SJCRH30 (cell line): ENCODE results near the gene NPAS3. TPM values are rescaled to one million over a fixed set of nuclear protein-coding genes. Genes with fewer than 3 reads are reported as not detected.

Source experiments
- DNase-seq, 2 experiments: peaks; one replicate each; pipeline ENCODE4 v3.0.0-alpha.2; 2015 to 2020
- H3K27ac ChIP-seq: fragments of 250-450 bp; sonication (Bioruptor Pico); 2 replicates; pipeline ENCODE4 v1.5.1; 2020; ENCODE audit warnings: mild to moderate bottlenecking, moderate library complexity
- H3K27me3 ChIP-seq: fragments of 250-450 bp; sonication (Bioruptor Pico); 2 replicates; pipeline ENCODE4 v1.5.1; 2020; ENCODE audit warnings: mild to moderate bottlenecking, moderate library complexity
- H3K36me3 ChIP-seq: fragments of 250-450 bp; sonication (Bioruptor Pico); 2 replicates; pipeline ENCODE4 v1.5.1; 2020; ENCODE audit warnings: mild to moderate bottlenecking, moderate library complexity
- H3K4me1 ChIP-seq: fragments of 250-450 bp; sonication (Bioruptor Pico); 2 replicates; pipeline ENCODE4 v1.5.1; 2020; ENCODE audit warnings: mild to moderate bottlenecking, moderate library complexity
- H3K4me3 ChIP-seq: fragments of 250-450 bp; sonication (Bioruptor Pico); 2 replicates; pipeline ENCODE4 v1.5.1; 2020; ENCODE audit warnings: mild to moderate bottlenecking, moderate library complexity
- H3K9me3 ChIP-seq: fragments of 250-450 bp; sonication (Bioruptor Pico); replicated peaks from 2 replicates; pipeline ENCODE4 v1.5.1; 2020; ENCODE audit warnings: mild to moderate bottlenecking, moderate library complexity
- total RNA-seq: library from RNA; depleted of rRNA; stranded (reverse); fragments of >200 nt; shearing (Covaris generic); gene quantifications from 2 replicates; pipeline ENCODE4 v1.2.3, GENCODE V29; 2014

NPAS3 gene
- total RNA-seq, 1 experiment from 2014 or later = 1.8 TPM

DNA sequence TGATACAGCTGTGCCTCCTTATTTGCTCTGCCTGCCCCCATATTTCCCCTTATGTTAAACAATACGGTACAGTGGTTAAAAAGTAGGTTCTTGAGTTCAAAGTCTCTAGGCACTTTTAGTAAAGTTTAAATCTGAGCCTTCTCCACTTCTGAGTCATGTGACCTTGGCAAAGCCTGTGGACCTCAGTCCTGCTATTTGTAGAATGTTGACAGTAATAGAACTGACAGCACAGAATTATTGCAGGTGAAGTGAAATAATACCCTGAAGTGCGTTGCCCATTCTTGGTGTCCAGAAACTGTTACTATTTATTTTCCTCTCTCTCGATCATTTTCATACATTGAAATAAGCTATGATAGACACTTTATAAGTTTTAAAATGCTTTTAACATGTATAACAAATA is 512.5 kb downstream of the NPAS3 start:
- peaks cover 17% of the 10 kb centered on the region for H3K4me1 ChIP-seq
- H3K27ac ChIP-seq = no peak overlapping the region
- H3K4me3 ChIP-seq = no peak overlapping the region
- no peaks in the 10 kb centered on the region for H3K36me3 ChIP-seq
- DNase-seq = no peak
- H3K27me3 ChIP-seq = no peaks in the 10 kb centered on the region
- no peaks in the 10 kb centered on the region for H3K9me3 ChIP-seq

DNA sequence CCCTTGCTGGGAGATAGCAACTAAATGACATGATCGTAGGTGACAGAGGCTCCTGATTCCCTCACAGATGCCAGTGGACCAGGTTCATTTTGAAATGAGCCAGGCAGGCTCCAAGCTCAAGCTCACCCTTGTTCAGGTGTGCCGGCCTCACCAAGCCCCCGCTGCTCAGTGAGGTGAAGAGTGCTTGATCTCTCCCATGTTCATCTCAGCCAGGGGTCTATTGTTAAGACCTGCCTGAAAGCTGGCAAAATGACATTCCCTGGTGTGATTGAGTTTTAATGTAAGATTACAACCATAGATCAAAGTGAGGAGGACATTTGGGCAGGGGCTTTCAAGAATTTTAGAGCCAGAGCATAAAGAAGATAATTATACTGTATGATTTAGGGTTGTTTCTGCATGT is 514.3 kb downstream of the NPAS3 start:
- H3K4me1 ChIP-seq = peaks cover 28% of the 10 kb centered on the region
- H3K27me3 ChIP-seq = no peaks in the 10 kb centered on the region
- H3K4me3 ChIP-seq = no peak overlapping the region
- no peak overlapping the region; the same call in 1 of the 2 replicates for H3K27ac ChIP-seq
- no peak for DNase-seq
- H3K9me3 ChIP-seq = no peaks in the 10 kb centered on the region
- no peaks in the 10 kb centered on the region for H3K36me3 ChIP-seq

DNA sequence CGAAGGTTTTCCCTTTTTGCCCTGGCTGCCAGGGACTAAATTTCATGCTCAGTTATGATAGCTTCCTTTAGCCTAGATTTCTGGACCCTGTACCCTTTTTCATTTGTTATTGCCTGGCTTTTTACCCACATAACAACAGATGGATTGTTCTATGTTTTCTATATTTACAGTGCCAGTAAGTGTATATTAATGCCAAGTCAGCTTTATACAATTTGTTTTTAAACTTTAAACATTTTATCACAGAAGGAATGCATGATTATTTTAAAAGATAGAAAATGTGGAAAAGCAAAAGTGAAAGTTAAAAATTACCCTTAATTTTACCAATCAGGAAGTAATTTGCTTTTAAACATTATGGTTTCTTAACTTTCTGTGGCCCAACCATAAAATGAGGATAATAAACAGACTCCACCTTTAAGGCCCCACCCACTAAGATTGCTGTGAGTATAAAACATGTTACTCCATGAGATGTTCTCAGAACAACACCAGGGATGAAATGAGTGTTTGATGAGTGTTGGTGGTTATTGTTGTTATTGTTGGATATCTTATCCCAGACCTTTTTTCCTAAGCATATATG is 515.4 kb downstream of the NPAS3 start:
- no peak overlapping the region for H3K4me3 ChIP-seq
- DNase-seq = no peak

DNA sequence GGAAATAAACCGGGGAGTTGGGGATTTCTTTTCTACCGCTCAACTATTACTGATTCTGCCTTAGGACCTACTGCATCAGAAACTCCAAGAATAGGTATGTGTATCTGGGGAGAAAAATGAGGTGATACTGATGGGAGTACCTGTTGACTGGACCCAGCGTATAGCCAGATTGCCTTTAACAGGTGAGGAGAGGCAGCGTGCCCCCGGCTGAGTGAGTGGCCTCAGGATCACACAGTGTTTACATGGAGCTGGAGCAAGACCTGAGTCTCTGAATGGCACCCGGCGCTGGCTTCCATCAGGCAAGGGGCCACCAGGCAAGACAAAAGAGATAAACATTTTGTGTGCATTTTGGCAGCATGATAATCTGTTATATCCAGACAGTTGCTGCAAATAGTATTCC is 516.0 kb downstream of the NPAS3 start:
- no peak overlapping the region for H3K27ac ChIP-seq
- H3K27me3 ChIP-seq = no peaks in the 10 kb centered on the region
- no peaks in the 10 kb centered on the region for H3K9me3 ChIP-seq
- H3K36me3 ChIP-seq = no peaks in the 10 kb centered on the region
- H3K4me1 ChIP-seq = peaks cover 31% of the 10 kb centered on the region
- DNase-seq = peak; percentile 15 to 26
- no peak overlapping the region for H3K4me3 ChIP-seq

More for the DNA sequence above, 515.4 kb downstream of the NPAS3 start:
- H3K9me3 ChIP-seq = no peaks in the 10 kb centered on the region
- H3K36me3 ChIP-seq = no peaks in the 10 kb centered on the region
- H3K4me1 ChIP-seq = peaks cover 31% of the 10 kb centered on the region
- no peak overlapping the region; the same call in 1 of the 2 replicates for H3K27ac ChIP-seq
- H3K27me3 ChIP-seq = no peaks in the 10 kb centered on the region

DNA sequence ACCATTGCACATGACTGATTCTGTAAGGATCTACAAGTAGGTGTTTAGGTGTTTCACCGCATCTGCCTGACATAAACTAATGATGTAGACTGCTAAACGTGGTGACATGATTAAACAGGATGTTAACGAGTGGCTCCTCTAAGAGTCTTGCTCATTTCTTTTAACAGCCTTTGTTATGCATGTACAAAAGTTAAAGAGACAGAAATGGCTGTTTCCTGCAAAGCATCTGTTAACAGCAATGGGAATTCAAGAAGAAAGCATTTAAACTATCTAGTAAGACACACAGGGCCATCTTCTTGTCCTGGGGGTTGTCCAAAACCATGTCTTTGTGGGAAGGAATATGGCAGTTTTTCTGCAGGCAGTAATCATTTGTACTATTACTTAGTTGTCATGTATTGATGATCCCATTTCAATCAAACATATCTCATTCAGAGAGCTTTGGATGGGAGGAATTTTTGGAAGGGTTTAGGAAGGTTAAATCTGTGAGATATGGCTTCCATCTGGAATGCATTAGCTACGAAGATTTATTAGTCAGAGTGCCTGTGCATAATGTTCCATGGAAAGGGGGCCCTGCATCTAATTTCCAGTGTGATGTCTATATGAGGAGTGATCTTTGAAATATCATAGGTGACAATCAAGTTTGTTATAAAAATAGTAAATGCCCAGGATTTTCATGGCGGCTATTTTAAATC is 517.1 kb downstream of the NPAS3 start:
- DNase-seq = no peak

DNA sequence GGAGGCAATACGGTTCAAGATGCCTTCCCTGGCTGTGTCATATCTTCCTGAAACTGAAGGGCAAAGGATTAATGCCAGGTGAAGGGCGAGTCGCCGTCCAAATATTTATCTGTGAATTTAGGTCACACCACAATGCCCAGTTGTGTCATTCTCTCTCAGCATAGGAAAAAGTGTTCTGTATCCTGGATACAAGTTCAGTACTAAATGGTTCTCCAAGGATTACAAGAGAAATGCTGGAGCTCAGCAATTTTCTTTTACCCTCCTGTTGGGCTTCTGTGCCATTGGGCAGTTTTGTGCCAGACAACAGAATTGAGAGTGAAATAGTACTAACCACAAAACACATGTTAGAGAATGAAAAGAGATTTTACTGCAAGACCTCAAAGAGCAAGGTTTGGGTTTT is 518.3 kb downstream of the NPAS3 start:
- H3K27ac ChIP-seq = no peak overlapping the region
- DNase-seq = no peak
- H3K4me1 ChIP-seq = peaks cover 31% of the 10 kb centered on the region
- no peaks in the 10 kb centered on the region for H3K9me3 ChIP-seq
- no peaks in the 10 kb centered on the region for H3K27me3 ChIP-seq
- no peaks in the 10 kb centered on the region for H3K36me3 ChIP-seq
- no peak overlapping the region for H3K4me3 ChIP-seq

More for the DNA sequence above, 517.1 kb downstream of the NPAS3 start:
- H3K27ac ChIP-seq = no peak overlapping the region
- H3K4me1 ChIP-seq = peaks cover 31% of the 10 kb centered on the region
- H3K4me3 ChIP-seq = no peak overlapping the region
- no peaks in the 10 kb centered on the region for H3K27me3 ChIP-seq
- no peaks in the 10 kb centered on the region for H3K9me3 ChIP-seq
- H3K36me3 ChIP-seq = no peaks in the 10 kb centered on the region

DNA sequence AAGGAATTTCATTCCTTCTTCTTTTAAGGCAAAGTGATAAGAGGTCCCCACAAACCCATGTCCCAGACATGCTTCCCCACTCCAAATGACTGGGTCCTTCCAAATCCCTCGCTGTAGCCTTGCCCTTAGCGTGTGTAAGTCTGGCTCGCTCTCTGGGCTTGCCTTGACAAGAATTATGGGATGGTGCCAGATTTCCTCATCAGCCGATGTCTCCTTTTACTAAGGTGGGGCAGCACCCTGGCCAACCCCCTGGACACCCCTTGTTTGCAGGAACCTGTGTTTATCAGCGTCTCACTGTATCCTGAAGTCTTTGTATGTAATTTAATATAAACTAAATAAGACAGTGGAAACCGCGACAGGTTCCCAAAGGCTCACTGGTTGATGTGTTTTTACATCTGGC is 518.9 kb downstream of the NPAS3 start:
- H3K27me3 ChIP-seq = no peaks in the 10 kb centered on the region
- peak; percentile 17 to 47 for DNase-seq

DNA sequence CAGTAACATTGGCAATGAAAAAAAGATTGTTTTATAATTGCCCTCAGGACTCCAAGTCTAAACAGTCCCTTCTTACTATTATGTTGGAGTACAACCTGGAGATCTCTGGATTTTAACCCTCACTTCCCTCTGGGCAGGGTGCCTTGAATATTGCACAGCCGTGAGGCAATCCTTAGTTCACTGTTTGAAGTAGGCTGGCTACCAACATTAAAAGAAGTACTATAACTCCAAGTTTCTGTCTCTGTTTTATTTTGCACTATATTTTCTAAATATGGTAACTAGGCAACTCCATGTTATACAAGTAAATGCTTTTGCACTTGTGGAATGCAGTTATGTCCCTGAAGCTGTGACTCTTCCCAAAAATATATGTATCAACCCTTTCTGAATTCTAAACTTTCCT is 521.5 kb downstream of the NPAS3 start:
- Histone ChIP-seq H3K27me3 (no peaks in the 10 kb centered on the region), H3K4me1 (peaks cover 15% of the 10 kb centered on the region), H3K4me3 (no peak overlapping the region), H3K36me3 (no peaks in the 10 kb centered on the region), H3K27ac (no peak overlapping the region), H3K9me3 (no peaks in the 10 kb centered on the region)
- no peak for DNase-seq

More for the DNA sequence above, 518.9 kb downstream of the NPAS3 start:
- no peak overlapping the region for H3K4me3 ChIP-seq
- H3K36me3 ChIP-seq = no peaks in the 10 kb centered on the region
- H3K9me3 ChIP-seq = no peaks in the 10 kb centered on the region
- no peak overlapping the region for H3K27ac ChIP-seq
- H3K4me1 ChIP-seq = peaks cover 31% of the 10 kb centered on the region

DNA sequence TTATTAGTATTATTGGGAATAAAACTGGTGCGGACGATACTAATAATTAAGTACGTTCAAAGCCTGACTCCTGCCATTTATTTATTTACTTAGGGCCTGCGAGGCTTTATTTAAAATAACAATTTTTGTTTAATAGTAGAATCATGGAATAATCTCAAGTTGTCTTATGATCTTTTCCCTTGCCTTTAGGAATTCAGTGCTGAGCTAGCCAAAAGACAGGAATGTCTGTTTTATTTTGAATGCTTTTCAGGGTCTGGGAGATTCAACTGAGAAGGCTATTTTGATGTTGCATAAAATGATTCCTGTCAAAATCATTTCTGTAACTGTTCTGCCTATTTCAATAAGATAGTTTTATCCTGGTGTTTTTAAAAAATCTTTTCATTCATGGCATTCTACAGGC is 522.4 kb downstream of the NPAS3 start:
- H3K27ac ChIP-seq = no peak overlapping the region
- H3K36me3 ChIP-seq = no peaks in the 10 kb centered on the region
- no peak overlapping the region for H3K4me3 ChIP-seq
- H3K4me1 ChIP-seq = peaks cover 14% of the 10 kb centered on the region
- no peak for DNase-seq
- no peaks in the 10 kb centered on the region for H3K27me3 ChIP-seq
- no peaks in the 10 kb centered on the region for H3K9me3 ChIP-seq

DNA sequence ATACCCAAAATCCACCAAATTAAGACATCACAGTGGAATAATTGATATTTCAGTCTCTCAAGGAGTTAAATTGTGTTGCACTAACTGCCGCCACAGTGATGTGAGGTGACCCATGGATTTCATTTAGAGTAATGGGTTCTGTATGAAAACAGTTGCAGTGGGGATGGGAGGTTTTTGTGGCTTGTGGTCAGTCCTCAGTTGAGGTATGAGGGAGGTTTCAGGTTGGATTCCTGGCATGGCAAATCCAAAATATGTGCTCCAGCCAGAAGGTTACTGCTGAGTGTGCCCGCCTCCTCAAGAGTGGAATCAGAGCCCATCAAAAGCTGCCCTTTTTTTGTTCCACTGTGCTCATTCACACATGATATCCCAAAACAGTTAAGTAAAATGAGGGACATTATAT is 525.1 kb downstream of the NPAS3 start:
- Histone ChIP-seq H3K27me3 (no peaks in the 10 kb centered on the region), H3K36me3 (no peaks in the 10 kb centered on the region), H3K4me1 (no peaks in the 10 kb centered on the region), H3K9me3 (no peaks in the 10 kb centered on the region), H3K4me3 (no peak overlapping the region), H3K27ac (no peak overlapping the region)
- DNase-seq = no peak

DNA sequence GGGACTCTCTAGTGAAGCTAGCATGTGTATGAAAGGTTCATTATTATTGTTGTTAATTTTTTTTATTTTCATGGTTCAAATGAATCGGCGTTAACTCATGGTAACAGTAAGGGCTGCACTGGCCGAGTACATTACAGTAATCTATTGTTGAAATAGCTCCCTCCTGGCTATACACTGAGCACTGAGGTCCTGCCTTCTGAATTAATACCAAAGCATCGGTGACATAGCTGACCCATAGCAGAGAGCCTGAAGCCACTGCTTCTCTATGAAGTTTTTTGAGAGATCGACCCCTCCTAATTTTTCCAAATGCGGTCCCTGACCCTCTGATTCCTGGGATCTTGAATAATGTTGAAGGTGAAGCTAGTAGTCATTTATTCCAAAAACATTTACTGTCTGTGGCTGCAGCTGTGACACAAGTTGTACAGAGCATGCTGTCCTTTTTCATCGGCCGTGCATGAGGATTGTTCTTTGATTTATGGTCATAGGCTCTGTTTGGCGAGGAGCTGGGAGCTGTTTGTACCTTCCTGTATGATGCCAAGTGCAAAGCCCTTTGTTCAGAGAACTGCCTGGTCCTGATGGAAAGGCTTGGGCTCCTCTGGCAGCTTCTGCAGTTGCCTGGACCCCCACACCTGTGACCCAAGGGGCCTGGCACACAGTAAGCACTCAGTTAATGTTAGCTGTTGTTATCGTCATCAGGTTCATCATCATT is 525.7 kb downstream of the NPAS3 start:
- no peak for DNase-seq
- H3K27me3 ChIP-seq = no peaks in the 10 kb centered on the region
- no peaks in the 10 kb centered on the region for H3K9me3 ChIP-seq
- H3K27ac ChIP-seq = no peak overlapping the region
- no peak overlapping the region for H3K4me3 ChIP-seq
- no peaks in the 10 kb centered on the region for H3K36me3 ChIP-seq
- no peaks in the 10 kb centered on the region for H3K4me1 ChIP-seq

DNA sequence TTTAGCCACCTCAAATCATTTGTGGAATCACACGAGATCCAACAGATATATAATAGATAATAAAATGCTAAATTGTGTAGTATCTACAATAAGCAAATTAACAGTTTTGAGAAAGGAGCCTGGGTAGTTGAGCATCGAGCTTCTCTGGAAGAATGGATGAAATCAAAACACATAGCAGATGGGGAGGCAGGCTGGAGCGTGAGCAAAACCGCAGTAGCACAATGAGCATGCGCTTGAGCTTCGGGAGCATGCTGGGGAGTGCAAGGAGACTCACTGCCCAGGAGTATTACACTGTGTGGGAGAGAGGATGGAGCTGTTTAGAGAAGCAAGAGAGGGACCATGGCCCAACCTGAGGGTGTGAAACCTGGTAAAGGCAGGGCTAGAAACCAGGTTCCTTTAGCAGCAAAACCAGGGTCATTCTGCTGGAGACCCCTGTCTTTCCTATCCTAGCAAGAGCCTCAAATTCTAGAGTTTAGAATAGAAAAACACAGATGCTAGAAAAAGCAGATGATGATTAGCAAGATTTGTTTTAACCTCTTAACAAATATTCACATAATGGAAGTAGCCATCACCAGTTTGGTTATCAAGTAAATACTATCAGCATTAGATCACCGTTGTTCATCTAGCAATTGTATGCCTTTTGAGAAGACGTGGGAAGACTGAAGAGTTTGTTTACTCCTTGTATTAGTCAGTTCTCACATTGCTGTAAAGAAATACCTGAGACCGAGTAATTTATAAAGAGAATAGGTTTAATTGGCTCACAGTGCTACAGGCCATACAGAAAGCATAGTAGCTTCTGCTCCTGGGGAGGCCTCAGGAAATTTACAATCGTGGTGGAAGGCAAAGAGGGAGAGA is 527.4 kb downstream of the NPAS3 start:
- Histone ChIP-seq H3K27ac (no peak overlapping the region), H3K36me3 (no peaks in the 10 kb centered on the region), H3K9me3 (no peaks in the 10 kb centered on the region), H3K4me1 (no peaks in the 10 kb centered on the region), H3K4me3 (no peak overlapping the region), H3K27me3 (no peaks in the 10 kb centered on the region)
- no peak for DNase-seq

DNA sequence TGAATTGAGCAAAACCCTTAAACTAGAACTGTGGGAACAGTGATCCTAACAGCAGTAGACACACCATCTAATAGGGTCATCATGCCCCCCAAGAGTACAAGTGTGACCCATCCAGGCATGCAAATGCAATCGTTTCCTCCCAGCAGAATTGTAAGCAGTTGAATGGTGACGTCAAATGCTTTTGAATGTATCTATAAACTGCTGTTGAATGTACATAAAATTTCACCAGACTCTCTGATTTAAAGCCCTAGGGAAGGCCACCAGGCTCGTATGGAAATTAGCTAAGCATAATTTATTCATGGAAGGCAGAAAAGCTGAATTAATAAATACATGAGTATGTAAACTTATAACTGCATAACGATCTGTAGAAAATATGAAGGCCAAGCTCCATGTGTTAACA is 529.3 kb downstream of the NPAS3 start:
- DNase-seq = no peak
- no peaks in the 10 kb centered on the region for H3K4me1 ChIP-seq
- no peak overlapping the region for H3K27ac ChIP-seq

DNA sequence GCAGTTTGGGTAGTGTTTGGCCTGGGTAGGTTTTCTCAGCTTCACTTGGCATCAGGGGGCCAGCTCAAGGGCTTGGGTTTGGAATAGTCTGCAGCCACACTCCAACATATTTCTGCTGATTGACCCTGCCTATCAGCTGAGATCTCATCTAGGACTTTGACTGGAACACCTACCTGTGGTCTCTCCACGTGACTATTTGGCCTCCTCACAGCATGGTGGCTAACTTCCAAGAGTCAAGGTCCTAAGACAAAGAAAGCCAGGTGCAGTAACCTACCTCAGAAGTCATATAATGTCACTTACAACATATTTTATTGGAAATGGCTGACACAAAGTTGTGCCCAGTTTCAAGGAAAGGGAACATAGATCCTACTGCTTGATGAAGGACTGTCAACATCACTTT is 531.2 kb downstream of the NPAS3 start:
- Histone ChIP-seq H3K4me1 (no peaks in the 10 kb centered on the region), H3K27ac (no peak overlapping the region), H3K4me3 (no peak overlapping the region), H3K9me3 (no peaks in the 10 kb centered on the region), H3K27me3 (no peaks in the 10 kb centered on the region), H3K36me3 (no peaks in the 10 kb centered on the region)
- no peak for DNase-seq

More for the DNA sequence above, 529.3 kb downstream of the NPAS3 start:
- H3K4me3 ChIP-seq = no peak overlapping the region
- no peaks in the 10 kb centered on the region for H3K36me3 ChIP-seq
- H3K9me3 ChIP-seq = no peaks in the 10 kb centered on the region
- no peaks in the 10 kb centered on the region for H3K27me3 ChIP-seq

DNA sequence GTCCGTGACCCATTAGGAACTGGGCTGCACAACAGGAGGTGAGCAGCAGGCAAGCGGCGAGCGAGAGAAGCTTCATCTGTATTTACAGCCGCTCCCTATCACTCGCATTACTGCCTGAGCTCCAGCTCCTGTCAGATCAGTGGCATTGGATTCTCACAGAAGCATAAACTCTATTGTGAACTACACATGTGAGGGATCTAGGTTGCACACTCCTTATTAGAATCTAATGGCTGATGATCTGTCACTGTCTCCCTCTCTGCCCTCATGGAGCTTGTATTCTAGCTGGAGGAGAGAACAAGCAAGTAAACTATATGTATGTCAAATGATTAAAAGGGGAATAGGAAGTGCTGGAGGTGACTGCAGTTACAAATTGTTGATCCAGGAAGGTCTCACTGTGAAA is 533.1 kb downstream of the NPAS3 start:
- H3K9me3 ChIP-seq = no peaks in the 10 kb centered on the region
- DNase-seq = no peak
- no peak overlapping the region for H3K27ac ChIP-seq
- H3K4me3 ChIP-seq = no peak overlapping the region
- H3K27me3 ChIP-seq = no peaks in the 10 kb centered on the region
- no peaks in the 10 kb centered on the region for H3K36me3 ChIP-seq
- no peaks in the 10 kb centered on the region for H3K4me1 ChIP-seq
